GM19240 (cell line): ENCODE measurements around the gene ADAMTSL2.

Experiments used
- DNase-seq: peaks from one replicate; pipeline ENCODE4 v3.0.0; 2011; ENCODE audit warnings: low spot score; ENCODE audit not compliant: insufficient read length

The ADAMTSL2 gene

DNA sequence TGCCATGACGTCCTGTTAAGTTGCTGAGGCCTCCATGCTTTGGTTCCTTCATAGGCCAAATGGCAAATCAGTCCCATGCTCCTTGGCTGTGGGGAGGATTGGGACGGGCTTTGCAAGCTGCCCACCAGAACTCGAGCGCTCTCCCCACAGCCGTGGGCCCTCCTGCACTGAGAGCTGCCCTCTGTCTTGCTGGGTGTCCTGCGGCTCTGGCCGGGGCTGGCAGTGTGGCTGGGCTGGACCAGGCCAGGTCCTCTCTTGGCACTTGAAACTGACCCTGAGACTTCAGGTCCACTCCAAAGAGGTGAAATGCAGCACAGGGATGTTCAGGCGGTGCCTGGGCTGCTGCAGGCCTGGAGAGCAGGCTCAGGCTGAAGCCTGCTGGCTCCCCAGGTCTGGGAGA, 16.8 kb upstream of the ADAMTSL2 start:
- no peak for DNase-seq

DNA sequence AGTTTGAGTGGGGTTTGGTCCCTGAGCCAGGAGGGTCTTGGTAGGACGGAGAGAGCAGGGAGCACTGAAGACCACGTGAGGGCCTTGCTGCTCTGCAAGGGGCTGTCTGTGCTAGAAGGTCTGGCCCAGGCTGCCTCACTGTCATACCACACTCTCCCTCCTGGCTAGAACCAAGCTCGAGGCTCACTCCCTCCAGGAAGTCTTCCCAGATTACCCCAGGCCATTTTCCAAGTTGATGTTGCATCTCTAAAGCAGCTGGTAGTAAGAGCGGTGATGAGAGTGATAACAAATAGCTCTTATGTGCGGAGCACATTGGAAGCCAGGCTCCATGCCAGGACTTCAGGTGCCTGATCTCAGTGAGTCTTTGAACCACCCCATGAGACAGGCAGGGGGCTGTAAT, 16.3 kb upstream of the ADAMTSL2 start:
- DNase-seq, result no peak

DNA sequence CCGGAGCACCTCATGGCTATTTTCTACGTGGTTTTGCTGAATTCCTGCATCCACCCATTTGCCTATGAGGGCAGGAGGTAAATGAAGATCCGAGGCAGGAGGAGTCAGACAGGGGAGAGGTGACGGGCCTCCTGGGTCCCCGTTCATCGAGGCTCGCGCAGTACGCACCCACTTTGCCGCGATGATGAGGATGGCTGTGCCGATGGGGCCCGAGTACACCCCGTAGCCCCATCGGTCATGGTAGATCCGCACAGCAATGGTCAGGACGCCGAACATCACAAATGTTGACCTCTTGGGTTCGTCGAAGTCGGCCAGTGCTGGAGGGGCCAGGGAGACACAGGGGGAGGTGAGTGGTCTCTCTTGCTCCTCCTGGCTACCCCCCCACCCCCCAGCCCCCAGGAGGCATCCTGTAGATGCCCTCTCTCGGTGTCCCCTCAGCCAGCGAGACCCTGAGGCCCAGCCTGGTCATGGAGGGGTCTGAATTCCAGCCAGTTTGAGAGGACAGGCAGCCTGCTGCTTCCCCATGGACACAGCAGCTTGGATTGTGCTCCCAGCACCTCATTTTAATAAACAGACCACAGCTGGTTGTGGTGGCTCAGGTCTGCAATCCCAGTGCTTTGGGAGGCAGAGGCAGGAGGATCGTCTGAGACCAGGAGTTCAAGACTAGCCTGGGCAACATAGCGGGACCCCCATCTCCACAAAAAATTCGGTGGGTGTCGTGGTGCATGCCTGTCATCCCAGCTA, 15.6 kb upstream of the ADAMTSL2 start:
- DNase-seq, result no peak

DNA sequence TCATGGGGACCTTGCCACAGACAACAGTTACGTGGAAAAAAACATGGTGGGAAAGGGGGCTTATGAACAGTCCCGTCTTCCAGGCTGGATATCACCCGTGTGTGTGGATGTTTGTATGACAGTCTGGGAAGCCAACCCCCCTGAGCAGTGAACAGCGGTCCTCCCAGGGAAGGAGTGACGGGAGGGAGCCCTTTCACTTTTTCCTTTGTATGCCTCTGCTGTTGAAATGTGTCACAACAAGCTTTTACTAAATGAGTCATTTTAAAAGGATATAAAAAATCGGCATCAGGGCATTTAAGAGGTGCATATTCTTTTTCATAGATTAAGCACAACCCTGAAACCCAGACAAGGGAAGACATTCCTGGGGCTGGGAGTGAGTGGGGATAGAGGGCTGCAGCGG, 14.8 kb upstream of the ADAMTSL2 start:
- no peak for DNase-seq

DNA sequence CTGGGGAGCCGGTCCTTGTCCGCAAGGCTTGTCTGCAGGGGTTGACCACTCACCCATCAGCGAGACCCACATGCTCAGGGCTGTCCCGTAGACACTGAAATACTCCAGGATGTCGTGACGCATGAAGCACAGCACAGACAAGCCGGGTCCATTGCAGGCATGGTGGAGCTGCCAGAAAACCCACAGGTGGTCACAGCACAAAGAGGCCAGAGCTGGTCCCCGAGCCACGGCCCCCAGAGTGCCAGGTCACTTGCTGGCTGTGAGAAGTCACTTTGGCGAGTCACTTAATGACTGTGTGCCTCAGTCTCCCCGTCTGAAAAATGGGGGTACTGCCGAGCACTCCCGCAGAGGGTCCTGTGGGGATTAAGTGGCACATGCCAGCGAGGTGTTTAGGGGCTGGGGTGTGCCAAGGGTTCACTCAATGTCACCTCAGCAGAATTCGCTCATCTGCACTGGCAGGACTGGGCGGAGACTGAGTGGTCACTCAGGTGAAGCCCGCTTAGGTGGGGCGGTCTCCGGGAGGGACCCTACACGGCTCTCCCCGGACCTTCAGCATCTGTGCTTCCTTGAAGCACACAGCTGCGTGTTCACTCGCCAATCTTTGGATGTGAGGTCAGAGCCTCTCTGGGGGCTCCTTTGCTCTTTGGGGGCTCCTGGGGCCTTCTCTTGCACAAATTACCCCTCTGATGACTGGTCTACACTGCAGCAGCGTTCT, 14.2 kb upstream of the ADAMTSL2 start:
- DNase-seq, result no peak

DNA sequence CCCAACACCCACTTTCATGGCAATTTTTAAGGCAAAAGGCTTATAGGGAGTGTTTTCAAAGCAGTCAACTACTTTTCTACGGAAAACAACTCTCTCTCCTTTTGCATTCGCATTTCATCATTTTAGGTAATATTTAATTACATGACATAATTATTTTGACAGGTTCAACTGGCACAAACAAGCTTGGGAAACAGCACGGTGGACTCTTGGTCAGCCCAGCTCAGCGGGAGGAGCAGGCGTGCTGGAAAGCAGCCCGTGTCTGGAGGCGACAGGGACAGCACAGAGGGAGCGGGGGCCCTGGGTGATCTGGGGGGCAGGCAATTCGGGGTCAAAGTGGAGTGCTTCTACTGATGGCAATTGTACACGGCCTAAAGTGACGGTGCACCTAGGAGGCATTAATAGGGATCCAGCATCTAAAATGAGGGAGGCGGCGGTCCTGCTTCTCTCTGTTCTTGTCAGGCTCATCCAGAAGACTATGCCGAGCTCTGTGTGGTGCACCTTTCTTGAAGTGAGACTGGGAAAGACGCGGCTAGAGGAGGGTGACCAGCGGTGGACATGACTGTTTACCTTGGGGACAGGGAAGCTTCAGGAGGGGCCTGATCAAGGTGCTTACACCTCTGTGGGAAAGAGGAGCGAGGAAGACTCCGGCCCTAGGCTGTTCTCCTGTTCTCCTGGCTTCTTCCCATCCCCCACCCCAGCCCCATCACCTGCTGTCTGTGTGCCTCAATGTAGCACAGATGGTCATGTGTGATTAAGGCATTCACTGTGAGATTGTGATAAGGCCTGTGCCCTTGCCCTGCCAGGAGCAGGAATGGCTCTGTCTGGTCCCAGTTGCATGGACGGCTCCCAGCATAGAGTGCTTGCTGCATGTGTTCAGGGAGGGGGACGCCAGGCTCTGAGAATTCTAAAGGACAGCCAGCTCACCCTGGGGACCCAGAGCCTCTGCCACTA, 13.1 kb upstream of the ADAMTSL2 start:
- no peak for DNase-seq

DNA sequence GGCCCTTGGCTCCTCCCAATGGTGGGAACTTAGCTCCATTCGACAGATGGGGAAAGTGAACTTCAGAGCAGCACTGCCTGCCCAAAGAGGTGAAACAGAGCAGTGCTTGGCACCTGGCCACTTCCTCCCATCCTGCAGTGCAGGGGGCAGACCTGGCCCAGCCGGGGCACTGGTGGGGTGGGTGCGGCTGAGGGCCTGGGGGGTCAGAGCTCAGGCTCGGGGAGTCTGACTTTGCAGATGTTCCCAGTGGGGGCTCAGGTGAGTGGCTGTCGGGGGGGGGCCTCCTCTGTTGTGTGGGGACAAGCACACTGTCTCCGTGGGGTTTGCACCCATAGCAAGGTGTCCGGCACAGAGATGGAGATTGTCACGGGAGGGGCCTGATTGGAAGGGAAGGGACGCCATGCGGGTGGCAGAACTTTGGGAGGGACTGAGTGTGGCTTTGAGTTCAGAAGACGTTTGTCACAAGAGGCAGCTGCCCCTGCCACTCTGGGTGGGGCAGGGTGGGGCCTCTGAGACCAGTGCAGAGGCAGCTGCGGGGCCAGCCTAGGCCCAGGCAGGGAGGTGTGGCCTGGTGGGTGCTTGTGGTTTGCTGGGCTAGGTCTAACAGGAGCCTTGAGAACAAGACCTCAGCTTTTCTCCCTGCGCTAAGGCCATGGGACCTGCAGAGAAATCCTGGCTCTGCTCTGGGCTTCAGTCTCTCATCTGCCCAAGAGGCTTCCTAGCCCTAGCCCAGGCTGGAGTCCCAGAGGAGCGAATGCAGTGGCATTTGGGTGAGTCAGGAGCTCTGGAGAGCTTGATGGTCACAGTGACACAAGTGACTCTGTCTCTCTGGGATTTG, 12.2 kb upstream of the ADAMTSL2 start:
- DNase-seq, result no peak

DNA sequence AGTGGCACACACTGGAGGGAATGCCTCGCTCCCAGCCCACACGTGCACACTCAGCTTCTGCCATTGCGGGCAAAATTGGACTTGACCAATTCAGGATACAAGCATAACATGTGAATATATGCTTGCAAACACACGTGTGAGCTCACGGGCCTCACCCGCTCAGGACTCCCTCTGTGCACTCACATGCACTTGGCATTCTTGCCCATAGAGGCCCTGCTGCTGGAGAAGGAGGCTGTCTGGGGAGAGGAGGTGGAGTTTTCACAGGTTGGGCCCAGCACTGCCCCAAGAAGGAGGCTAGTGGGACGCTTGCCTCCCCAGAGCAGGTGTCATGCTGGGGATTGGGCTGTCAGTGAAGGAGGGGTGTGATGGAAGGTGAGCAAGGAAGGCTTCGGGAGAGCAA, 11.4 kb upstream of the ADAMTSL2 start:
- DNase-seq, result no peak

DNA sequence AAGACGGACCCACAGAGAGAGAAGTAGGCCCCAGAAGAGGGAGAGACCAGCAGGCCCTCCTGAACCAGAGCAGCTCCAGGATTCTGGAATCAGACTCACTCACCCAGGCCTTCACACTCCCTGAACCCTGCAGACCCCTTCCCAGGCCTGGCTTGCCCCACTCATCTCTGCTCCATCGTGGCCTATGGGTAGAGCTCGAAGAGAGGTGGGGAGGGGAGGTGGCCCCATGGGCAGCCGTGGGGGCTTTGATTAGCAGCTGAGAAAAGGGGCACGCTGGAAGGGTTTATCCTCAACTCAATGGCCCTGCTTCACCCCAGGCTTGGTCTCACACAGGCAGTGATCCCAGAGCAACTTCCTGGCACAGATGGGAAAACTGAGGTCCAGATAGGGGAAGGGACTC, 10.4 kb upstream of the ADAMTSL2 start:
- no peak for DNase-seq

DNA sequence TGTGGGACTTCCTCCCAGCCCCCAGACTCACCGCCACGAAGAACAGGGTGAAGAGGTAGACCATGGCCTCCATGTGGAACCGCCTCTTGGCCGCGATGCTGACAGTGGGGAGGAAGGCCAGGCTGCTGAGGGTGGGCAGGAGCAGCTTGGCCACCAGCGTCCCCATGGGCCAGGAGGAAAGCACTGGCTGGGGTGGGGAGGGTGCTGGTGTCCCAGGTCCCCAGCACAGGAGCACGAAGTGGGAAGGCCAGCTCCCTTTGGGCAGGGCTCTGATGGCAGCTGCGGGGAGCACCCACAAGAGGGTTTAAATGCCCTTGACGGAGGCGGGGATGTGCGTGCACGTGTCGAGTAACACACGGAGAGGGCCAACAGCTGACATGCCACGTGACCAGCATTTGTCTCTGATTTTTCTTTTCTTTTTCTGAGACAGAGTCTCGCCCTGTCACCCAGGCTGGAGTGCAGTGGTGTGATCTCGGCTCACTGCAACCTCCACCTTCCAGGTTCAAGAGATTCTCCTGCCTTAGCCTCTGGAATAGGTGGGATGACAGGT, 9.8 kb upstream of the ADAMTSL2 start, which contains the start of gene MYMK:
TSS of gene MYMK (minus strand) at position 281 of the 550 bp plus-strand sequence. CDS start at position 166, 115 bp downstream.
- DNase-seq, result no peak

DNA sequence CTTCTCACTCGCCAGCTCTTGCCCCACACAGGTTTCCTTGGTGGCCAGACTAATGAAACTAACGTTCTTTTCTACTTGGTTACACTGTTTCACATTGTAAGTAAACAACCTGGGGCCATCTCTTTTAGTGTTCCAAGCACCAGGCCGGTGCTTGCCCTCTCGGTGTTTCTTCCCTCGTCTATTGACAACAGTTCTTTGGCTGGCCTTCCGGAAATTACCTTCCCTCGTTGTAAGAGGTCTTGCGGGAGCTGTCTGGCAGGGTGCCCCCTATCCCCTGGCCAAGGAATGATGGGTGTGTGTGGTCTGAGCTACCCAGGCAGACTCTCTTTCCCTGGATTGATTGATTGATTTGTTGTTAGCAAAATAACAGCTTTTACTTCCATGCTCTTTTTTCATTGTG, 8.8 kb upstream of the ADAMTSL2 start:
- no peak for DNase-seq

DNA sequence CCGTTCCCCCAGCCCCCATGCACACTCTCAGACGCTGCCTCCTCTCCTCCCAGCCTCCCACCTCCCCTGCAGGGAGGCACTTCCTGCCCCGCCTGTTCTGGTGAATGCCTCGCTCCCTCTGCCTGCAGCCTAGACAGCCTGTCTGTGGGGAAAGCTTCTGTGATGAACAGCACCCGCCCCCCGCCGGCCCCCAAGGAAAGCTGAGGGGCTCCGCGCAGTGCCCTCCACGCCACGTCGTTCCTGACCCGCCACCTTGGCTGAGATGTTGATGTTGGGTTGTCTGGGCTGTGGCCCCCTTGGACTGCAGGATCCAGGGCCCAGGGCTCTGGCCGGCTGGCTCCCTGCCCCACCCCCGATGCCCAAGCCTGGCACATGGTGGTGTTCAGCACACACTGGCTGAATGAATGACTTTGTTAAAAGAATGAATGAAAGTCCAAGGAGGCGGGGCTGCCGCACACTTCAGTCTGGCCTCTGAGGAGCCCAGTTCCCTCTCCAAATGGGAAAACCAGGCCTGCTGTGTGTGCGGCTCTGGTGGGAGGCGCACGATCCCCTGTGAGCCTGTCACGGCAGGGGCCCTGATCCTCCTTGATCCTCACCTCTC, 7.7 kb upstream of the ADAMTSL2 start:
- no peak for DNase-seq

DNA sequence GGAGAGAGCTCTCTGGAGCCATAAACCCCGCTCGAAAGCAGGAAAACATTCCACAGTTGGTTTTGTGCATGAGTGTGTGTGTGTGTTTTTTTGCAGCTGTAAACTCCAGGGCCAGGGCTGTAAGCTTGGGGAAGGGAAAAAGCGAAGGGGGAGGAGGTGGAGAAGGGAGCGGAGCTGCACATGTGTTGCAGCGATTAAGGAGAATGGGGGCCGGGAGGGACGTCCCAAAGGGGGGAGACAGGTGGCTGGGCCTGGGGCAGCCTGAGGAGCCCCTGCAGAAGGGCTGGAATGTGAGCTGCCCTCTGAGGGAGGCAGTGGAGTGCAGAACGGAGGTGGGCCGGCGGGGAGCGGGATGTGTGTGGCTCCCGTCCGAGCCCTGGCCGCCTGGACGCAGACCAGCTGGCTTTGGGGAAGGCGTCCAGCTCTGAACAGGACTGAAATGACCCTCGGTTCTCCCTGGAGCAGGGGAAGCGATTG, 7.0 kb upstream of the ADAMTSL2 start:
- no peak for DNase-seq

DNA sequence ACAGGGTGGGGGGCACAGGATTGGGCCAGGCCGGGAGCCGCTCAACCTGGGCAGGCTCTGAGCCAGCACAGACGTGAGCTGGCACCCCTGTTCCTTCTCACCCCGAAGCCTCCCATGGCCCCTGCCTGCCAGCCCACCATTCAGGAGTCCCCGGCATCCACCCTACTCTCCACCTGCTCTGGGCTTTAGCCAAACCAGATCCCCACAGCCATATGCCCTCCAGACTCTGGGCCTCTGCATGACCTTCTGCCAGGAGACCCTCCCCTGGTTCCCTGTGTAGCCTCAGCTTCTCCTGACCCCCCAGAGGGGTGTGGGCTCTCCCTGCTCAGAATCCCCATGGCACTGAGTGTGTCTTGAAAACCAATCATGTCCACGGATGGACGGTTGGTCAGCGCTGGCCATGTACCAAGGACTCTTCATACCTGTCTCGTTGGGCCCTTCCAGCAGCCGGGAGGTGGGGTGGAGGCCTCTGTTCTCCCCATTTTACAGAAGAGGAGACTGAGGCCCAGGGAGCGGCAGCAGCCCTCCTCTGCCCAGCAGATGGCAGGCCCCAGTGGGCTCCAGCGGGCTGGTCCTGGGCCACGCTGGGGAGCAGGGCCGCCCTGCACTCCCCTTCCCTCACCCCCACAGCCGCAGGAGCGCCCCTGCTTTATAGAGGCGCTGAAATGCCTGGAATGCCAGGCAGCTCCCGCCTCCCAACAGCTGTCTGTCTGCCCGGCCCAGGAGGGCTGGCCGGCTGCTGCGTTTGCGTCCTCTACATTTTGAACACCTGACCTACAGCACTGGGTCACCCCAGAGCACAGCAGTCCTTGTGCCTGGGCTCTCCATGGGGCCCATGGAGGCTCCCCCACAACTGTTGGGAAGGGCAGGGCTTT, 6.3 kb upstream of the ADAMTSL2 start:
- DNase-seq, result no peak

DNA sequence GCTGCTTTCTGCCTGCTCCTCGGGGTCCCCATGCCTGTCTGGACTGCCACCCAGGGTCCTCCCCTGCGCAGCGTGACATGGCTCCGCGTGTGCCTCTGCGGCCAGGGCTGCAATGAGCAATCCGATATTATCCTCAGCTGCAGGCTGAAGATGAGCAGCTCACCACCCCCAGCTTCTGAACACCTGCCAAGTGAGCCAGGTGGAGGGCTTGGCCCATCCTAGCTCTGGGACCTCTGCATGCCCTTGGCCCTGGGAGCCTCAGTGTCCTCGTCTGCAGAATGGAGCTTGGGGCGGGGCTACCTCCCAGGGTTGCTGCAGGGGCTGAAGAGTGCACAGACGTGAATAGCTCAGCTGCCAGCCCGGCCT, 5.6 kb upstream of the ADAMTSL2 start:
- no peak for DNase-seq

DNA sequence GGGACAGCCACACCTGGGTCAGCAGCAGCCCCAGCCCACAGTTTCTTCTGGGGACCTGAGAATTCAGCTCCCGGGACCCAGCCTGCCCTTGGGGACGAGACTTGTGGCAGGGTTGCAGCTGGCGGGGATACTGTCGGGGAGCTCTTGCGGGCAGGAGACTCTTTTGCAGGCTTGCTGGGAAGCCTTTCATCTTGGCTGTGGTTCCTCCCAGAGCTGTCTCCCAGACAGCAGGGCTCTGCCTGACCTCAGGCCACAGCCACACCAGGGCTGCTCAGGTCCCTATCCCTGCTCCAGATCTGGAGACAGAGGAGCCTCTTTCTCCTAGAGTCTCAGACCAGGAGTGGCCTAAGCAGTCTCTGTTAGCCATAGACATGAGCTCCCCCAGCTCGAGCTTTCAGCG, 5.0 kb upstream of the ADAMTSL2 start:
- no peak for DNase-seq

DNA sequence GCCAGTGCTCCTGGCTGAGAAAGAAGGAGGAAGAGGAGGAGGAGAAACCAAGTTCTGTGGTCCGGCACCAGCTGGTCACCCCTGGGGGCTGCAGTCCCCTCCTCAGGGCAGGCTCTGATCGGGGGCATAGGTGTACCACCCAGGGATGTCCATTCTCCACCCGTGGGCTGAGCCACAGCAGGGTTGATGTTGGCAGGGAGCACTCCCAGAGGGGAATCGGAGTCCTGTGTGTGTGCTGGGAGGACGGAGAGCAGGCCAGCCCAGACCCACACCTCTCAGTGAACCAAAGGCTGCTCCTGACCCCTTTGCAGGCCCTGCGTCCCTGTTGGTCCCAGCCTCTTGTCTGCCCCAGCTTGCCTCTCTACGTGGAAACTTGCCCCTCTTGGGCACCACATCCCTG, 4.6 kb upstream of the ADAMTSL2 start:
- no peak for DNase-seq

DNA sequence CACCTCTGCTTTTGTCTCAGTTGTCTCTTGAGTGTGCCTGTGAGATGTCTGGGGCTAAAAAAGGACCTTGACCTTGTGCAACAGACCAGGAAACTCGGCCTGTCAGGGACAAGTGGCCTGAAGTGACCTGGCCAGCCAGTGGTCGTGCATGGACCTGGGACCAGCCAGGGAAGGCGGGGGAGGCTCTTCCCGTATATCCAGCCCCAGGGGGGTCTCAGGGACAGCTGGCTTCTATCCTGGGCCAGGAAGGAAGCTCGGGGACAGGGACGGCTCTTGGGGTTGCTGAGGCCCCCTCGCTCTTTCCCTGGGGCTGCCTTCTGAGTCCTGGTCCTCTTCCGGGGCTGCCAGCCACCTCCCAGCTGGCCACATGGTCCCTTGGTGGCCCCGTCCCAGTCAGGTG, 3.2 kb upstream of the ADAMTSL2 start:
- DNase-seq, result no peak
